Measurements from ENCODE around the gene SHH. TPM values are rescaled to one million over a fixed set of nuclear protein-coding genes. Genes with fewer than 3 reads are reported as not detected.

The SHH gene
- total and polyA plus RNA-seq, 2 of the 4 experiments (the other 2 are of a cell fraction), result under 0.01 to 0.03 TPM

DNA sequence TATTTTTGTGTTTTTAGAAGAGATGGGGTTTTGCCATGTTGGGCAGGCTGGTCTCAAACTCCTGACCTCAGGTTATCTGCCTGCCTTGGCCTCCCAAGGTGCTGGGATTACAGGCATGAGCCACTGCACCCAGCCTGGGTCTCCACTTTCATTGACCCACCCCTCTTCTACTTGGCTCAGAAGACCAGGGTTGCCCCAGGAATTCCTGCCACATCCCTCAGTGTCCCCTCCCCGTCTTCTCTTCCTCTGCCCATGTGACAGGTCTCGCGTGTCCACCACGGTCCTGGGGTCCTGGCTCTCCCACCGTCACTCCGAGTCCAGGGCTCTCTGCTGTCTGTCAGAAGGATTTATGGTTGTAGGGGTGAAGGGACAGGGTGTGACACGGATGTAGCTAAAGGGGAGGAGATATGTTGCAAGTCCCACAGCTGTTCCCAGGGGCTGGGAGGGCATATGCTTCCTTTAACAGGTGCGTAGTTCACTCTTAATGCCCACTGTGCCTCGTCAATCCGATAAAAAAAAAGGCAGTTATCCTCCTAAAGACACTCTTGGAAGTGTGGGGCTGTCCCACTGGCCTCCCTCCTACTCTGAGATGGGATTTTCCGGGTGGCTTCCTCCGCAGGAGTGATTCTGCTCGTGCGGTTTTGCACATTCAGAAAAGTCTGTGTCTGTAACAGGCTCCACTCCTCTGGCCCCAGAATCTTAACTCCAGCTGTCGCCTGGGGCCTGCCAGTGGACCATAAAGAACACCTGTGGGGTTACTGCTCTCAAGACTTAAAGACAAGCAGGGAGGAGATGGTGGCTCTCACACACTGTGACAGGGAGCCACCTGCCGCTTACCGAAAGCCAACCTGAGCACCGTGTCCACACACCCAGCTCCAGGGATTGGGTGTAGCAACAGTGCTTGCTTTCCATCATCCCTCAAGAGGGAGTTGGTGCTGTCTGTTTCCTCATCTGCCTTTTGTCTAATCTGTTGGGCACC lies 36.7 kb upstream of the SHH start:
- BruUV-seq (replicated peaks), result no TSS peak

More for the DNA sequence above, 36.7 kb upstream of the SHH start:
- ATAC-seq (ENCODE audit: low read depth) (no peak), DNase-seq (no peak)
- Histone ChIP-seq H4K8ac (ENCODE audit: low read depth in 2 of 2, low read length in 2 of 2) (no peak overlapping the region), H3K4me1 (ENCODE audit: control insufficient read depth, insufficient read depth, low read length) (no peaks in the 10 kb centered on the region), H3K23ac (ENCODE audit: low read depth, low read length) (no peak overlapping the region), H3K9me3 (ENCODE audit: control insufficient read depth, insufficient read depth, low read length) (peaks cover 17% of the 10 kb centered on the region; the same call in 1 of the 2 replicates), H4K20me1 (ENCODE audit: insufficient read depth, low read length) (no peaks in the 10 kb centered on the region), H3K56ac (ENCODE audit: extremely low read depth, insufficient read depth, low read length) (no peak overlapping the region), H3K27me3 (ENCODE audit: control insufficient read depth, insufficient read depth, low read length) (peaks cover 4% of the 10 kb centered on the region; the same call in 1 of the 2 replicates), H3K4me2 (ENCODE audit: low read depth, low read length) (no peak overlapping the region), H2AK9ac (replicated peaks; ENCODE audit: low read depth, low read length, poor library complexity) (no peak overlapping the region), H2AFZ (replicated peaks; ENCODE audit: low read length, poor library complexity) (no peak overlapping the region), H3K18ac (ENCODE audit: low read depth, low read length) (no peak overlapping the region), H3K79me1 (ENCODE audit: low read depth in 1 of 2, low read length in 2 of 2) (no peaks in the 10 kb centered on the region), H3K14ac (replicated peaks; ENCODE audit: low read depth, low read length) (no peak overlapping the region), H3K9me1 (ENCODE audit: insufficient read depth, low read length) (no peaks in the 10 kb centered on the region), H4K91ac (ENCODE audit: insufficient read depth, low read depth, low read length) (no peak overlapping the region), H3K4ac (ENCODE audit: low read depth, low read length) (no peak overlapping the region), H2BK5ac (ENCODE audit: low read depth, low read length, poor library complexity, severe bottlenecking) (no peak overlapping the region), H3K9ac (ENCODE audit: low read depth, low read length) (no peak overlapping the region), H2BK20ac (ENCODE audit: low read depth, low read length) (no peak overlapping the region), H3K36me3 (ENCODE audit: control insufficient read depth, insufficient read depth, low read length) (no peaks in the 10 kb centered on the region), H2BK120ac (ENCODE audit: low read depth, low read length) (no peak overlapping the region), H4K5ac (ENCODE audit: low read depth, low read length) (no peak overlapping the region), H2BK15ac (ENCODE audit: low read depth, low read length) (no peak overlapping the region), H2AK5ac (ENCODE audit: low read depth, low read length) (no peak overlapping the region), H3K27ac (ENCODE audit: insufficient read depth, low read length) (no peak overlapping the region), H3K4me3 (ENCODE audit: insufficient read depth, low read depth, low read length) (no peak overlapping the region)
- TF ChIP-seq NFE2L2 (IDR thresholded peaks at IDR 0.05; ENCODE audit: low read depth, low read length) (no peak), CEBPB (IDR thresholded peaks at IDR 0.05; ENCODE audit: low read depth, low read length) (no peak), CHD1 (IDR thresholded peaks at IDR 0.05; ENCODE audit: low read depth, low read length) (no peak), SMC3 (IDR thresholded peaks at IDR 0.05; ENCODE audit: low read depth, low read length) (no peak), RFX5 (IDR thresholded peaks at IDR 0.05; ENCODE audit: low read depth, low read length) (no peak), RCOR1 (IDR thresholded peaks at IDR 0.05; ENCODE audit: insufficient replicate concordance, low read length) (no peak), FOS (IDR thresholded peaks at IDR 0.05; ENCODE audit: low read depth, low read length) (no peak), MXI1 (IDR thresholded peaks at IDR 0.05; ENCODE audit: borderline replicate concordance, low read depth, low read length) (no peak), MAFK (IDR thresholded peaks at IDR 0.05; ENCODE audit: low read depth, low read length) (no peak), BHLHE40 (IDR thresholded peaks at IDR 0.05; ENCODE audit: low read depth, low read length) (no peak), RAD21 (IDR thresholded peaks at IDR 0.05; ENCODE audit: low read length) (no peak)
- TF ChIP-seq, protein P1, sequence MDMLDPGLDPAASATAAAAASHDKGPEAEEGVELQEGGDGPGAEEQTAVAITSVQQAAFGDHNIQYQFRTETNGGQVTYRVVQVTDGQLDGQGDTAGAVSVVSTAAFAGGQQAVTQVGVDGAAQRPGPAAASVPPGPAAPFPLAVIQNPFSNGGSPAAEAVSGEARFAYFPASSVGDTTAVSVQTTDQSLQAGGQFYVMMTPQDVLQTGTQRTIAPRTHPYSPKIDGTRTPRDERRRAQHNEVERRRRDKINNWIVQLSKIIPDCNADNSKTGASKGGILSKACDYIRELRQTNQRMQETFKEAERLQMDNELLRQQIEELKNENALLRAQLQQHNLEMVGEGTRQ (IDR thresholded peaks at IDR 0.05; ENCODE audit: low read depth, low read length), result no peak
- TF ChIP-seq, protein P2, sequence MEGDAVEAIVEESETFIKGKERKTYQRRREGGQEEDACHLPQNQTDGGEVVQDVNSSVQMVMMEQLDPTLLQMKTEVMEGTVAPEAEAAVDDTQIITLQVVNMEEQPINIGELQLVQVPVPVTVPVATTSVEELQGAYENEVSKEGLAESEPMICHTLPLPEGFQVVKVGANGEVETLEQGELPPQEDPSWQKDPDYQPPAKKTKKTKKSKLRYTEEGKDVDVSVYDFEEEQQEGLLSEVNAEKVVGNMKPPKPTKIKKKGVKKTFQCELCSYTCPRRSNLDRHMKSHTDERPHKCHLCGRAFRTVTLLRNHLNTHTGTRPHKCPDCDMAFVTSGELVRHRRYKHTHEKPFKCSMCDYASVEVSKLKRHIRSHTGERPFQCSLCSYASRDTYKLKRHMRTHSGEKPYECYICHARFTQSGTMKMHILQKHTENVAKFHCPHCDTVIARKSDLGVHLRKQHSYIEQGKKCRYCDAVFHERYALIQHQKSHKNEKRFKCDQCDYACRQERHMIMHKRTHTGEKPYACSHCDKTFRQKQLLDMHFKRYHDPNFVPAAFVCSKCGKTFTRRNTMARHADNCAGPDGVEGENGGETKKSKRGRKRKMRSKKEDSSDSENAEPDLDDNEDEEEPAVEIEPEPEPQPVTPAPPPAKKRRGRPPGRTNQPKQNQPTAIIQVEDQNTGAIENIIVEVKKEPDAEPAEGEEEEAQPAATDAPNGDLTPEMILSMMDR (conservative IDR thresholded peaks at IDR 0.05; ENCODE audit: low read depth, low read length), result no peak
- TF ChIP-seq, protein P3, sequence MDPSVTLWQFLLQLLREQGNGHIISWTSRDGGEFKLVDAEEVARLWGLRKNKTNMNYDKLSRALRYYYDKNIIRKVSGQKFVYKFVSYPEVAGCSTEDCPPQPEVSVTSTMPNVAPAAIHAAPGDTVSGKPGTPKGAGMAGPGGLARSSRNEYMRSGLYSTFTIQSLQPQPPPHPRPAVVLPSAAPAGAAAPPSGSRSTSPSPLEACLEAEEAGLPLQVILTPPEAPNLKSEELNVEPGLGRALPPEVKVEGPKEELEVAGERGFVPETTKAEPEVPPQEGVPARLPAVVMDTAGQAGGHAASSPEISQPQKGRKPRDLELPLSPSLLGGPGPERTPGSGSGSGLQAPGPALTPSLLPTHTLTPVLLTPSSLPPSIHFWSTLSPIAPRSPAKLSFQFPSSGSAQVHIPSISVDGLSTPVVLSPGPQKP (IDR thresholded peaks at IDR 0.05; ENCODE audit: borderline replicate concordance, low read depth, low read length), result no peak
- 60% methylated on average over 1 of the region's 18 CpGs; no CpG with 5 or more reads in 1 of the 2 experiments for WGBS, 2 experiments (ENCODE audit: extremely low coverage in 2 of 2, insufficient read length in 1 of 2)
- in situ Hi-C loops (cut with MboI; ENCODE audit: low sequenced_read_pairs), result no loop called here
- intact Hi-C loops (cut with micrococcal nuclease), result no loop called here
- CTCF ChIA-PET, result no interaction called here
- POLR2A ChIA-PET (ENCODE audit: unreplicated experiment), result no interaction called here
- dilution Hi-C loops (cut with HindIII; ENCODE audit: low sequenced_read_pairs, unreplicated experiment), result no loop called here
